HG03039 (cell line): ENCODE data around the gene NOX3.
A peak's percentile ranks its signal among the peaks of the same experiment; 100 is the strongest.
"Not testable (repeated sequence)": the region's sequence is repeated elsewhere in the genome, so short reads cannot be mapped to it uniquely, and the experiment has no call there.

Experiments
- ATAC-seq: cut with Tn5 transposase; IDR thresholded peaks from one replicate; pipeline ENCODE4 v1.9.1; 2021; ENCODE audit warnings: mild to moderate bottlenecking, moderate library complexity; ENCODE audit not compliant: unreplicated experiment

NOX3 gene, protein sequence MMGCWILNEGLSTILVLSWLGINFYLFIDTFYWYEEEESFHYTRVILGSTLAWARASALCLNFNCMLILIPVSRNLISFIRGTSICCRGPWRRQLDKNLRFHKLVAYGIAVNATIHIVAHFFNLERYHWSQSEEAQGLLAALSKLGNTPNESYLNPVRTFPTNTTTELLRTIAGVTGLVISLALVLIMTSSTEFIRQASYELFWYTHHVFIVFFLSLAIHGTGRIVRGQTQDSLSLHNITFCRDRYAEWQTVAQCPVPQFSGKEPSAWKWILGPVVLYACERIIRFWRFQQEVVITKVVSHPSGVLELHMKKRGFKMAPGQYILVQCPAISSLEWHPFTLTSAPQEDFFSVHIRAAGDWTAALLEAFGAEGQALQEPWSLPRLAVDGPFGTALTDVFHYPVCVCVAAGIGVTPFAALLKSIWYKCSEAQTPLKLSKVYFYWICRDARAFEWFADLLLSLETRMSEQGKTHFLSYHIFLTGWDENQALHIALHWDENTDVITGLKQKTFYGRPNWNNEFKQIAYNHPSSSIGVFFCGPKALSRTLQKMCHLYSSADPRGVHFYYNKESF

DNA sequence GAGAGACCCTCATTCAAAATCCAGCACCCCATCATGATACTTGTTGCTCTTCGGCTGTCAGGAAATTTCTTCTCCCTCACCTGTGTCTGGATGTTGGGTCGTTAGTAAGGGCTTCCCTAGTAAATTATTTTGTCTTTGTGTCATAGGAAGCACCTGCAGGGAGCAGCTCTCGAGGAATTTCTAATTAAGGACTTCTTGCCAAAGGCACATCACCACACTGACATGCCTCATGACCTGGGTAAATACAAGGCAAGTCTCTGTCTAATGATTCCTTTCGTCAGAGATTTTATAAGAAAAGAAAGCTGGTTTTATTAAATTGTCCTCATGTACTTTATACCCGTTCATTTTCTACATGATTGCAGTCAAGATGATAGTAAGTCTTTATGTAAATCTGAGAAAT lies at the start of gene NOX3:
Gene NOX3, minus strand, starts transcription at position 74 of the 400 bp plus-strand sequence. Its CDS starts 39 bp downstream, at position 35.
- ATAC-seq = no peak

- no peak for ATAC-seq
These were observed 49.4 kb upstream of the NOX3 start for GRCh38 chr6:155504848-155505607.

- no peak for ATAC-seq
These were observed 46.8 kb upstream of the NOX3 start for GRCh38 chr6:155502393-155502792.

DNA sequence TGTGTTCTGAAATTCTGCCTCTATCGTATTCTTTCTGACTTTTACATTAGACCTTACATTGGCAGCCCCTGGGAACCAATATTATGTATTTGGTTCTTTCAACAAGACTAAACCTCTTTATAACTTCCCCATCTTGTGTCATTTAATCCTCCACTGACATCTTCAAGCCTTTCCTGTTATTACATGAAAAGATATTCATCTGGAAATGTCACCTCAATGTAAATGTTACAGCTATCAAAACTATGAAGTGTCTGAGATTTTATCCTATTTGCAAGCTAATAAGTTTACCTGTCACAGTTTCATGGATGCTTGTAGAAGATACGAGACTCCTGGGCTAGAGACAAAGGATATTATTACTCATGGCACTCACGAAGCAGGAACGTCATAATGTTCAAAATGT lies 43.9 kb upstream of the NOX3 start:
- no peak for ATAC-seq

GRCh38 chr6:155498370-155498769 lies 42.7 kb upstream of the NOX3 start:
- ATAC-seq = no peak

DNA sequence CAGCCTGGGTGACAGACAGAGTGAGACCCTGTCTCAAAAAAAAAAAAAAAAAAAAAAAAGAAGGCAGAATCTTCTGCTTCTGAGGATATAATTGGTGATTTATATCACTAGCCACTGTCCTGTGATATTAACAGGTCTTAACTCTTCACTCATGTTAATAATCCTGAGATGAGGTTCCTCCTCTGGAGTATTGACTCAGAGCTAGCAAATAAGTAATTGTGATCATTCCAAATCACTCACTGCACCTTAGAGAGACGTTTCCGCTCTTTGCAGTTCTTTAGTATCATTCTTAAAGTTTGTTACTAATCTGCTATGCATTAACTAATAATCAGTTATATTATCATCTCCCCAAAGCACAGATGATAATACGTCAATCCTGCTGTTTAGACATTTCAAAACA lies 41.6 kb upstream of the NOX3 start:
- ATAC-seq = no peak

- ATAC-seq = no peak
These were observed 39.6 kb upstream of the NOX3 start for GRCh38 chr6:155495011-155495768.

- ATAC-seq = peak; percentile 98
These were observed 38.1 kb upstream of the NOX3 start for GRCh38 chr6:155493694-155494143.

DNA sequence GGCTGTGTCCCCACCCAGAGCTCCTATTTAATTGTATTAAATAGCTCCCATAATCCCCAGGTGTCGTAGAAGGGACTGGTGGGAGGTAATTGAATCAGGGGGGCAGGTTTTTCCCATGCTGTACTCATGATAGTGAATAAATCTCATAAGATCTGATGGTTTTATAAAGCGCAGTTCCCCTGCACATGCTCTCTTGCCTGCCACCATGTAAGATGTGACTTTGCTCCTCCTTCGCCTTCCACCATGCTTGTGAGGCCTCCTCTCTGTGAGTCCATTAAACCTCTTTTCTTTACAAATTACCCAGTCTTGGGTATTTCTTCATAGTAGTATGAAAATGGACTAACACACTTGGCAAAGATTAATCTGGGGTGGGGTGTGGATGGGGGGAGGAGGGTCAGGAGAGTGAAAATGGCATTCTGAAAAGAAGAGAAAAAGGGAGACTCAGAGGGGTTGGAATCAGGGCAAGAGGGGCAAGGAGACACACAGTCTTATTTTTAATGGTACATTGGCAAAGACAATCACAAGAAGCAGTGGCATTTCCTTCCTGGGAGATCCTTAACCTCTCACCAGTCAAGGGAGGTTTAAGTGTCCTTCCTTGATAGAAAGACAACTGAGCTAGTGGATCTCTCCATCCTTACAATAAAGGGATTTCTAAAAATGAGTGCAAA lies 37.5 kb upstream of the NOX3 start:
- ATAC-seq = no peak

- no peak for ATAC-seq
These were observed 36.6 kb upstream of the NOX3 start for GRCh38 chr6:155492061-155492735.

DNA sequence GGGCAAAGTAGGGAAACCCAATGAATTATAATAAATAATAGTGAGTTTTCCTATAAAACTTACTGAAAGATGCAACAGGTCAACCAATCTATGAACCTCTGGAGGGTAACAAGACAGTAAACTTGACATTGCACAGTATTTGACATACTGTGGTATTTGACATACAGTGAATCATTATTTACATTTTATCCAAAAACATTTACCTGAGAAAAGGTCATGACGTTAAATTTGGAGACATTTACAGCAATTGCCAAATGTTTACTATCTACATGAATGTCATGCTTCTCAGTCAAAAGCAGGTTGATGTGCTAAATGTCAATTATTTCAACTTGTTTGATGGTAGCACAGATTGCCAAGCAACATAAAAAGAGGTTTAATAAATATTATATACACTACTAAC lies 35.8 kb upstream of the NOX3 start:
- no peak for ATAC-seq

DNA sequence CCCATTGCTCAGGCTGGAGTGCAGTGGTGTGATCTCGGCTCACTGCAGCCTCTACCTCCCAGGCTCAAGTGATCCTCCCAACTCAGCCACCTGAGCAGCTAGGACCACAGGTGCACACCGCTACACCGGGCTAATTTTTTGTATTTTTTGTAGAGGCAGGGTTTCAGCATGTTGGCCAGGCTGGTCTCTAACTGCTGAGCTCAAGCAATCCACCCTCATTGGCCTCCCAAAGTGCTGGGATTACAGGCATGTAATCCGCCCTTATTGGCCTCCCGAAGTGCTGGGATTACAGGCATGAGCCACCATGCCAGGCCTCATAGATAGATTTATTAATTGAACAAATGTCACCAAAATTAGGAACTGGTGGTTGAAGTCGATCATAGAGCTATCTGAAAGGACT lies 32.6 kb upstream of the NOX3 start:
- ATAC-seq = not testable (repeated sequence)

- ATAC-seq = no peak
These were observed 31.9 kb upstream of the NOX3 start for GRCh38 chr6:155487371-155488130.

GRCh38 chr6:155486721-155487294 lies 31.2 kb upstream of the NOX3 start:
- no peak for ATAC-seq

DNA sequence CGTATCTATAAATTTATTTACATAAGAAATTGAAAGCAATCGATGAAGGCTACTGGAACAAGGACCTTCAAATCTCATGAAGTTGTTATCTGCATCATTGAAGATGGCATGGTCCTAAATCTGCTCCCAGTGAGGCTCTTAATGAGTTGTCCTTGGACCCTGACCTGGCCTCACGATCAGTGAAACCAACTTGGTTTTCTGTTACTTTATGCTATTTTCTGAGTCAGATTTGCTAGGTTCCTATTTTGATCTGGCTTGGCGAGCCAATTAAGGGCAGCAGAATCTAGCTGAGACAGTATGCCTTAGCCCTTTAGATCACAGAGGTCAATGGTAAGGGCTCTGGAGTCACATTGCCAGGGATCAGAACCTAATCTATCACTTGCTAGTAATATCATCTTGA lies 30.1 kb upstream of the NOX3 start:
- no peak for ATAC-seq

- ATAC-seq = no peak
These were observed 28.2 kb upstream of the NOX3 start for GRCh38 chr6:155483858-155484257.

- ATAC-seq = no peak
These were observed 25.6 kb upstream of the NOX3 start for GRCh38 chr6:155481215-155481614.

DNA sequence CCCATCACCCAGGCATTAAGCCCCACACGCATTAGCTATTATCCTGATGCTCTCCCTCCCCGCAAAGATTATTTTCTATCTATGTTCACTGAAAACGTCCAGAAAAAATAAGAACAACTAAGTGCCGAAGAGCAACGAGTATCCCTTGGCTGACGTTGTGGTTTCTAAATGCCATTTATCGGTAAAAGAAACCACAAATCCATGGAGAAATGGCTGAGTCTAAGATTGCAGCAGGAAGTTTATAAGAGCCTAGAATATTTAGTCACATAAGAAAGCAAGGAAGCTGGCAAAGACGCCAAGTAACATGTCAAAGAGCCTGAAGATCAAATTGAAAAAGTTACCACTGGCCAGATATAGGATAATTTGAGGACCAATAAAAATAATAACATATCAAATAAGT lies 18.1 kb upstream of the NOX3 start:
- no peak for ATAC-seq

GRCh38 chr6:155472886-155473285 lies 17.2 kb upstream of the NOX3 start:
- ATAC-seq = no peak
